ENCODE measurements around the gene ZNF276.
A peak's percentile ranks its signal among the peaks of the same experiment; 100 is the strongest.

The ZNF276 gene

DNA sequence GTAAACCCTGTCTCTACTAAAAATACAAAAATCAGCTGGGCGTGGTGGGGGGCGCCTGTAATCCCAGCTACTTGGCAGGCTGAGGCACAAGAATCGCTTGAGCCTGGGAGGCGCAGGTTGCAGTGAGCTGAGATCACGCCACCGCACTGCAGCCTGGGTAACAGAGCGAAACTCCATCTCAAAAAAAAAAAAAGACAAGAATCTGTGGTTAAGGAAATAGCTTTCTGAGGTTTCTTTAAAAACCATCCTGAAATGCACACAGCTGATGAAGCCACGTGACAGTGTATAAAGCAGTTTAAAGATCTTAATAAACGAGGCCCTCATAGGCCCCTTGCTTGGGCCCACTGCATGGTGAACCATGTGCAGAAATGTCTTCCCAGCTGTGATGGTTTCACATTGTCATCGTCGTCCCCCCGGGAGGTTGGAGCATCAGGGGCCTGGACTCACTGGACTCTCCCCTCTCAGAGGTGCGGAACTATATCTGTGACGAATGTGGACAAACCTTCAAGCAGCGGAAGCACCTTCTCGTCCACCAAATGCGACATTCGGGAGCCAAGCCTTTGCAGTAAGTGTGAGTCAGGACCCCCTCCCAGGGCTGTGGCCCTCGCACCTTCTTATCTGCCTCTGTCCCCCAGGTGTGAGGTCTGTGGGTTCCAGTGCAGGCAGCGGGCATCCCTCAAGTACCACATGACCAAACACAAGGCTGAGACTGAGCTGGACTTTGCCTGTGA, 16.2 kb downstream of the ZNF276 start:
- H3K36me3 ChIP-seq (ENCODE audit: insufficient read depth, low read length) = peaks cover 98% of the 10 kb centered on the region
- H3K79me2 ChIP-seq (ENCODE audit: insufficient read depth, low read length) = peaks cover 34% of the 10 kb centered on the region
- no peak overlapping the region for H3K4me2 ChIP-seq (ENCODE audit: insufficient read depth, low read length)
- H3K27ac ChIP-seq (ENCODE audit: low read length) = no peak overlapping the region
- H3K27me3 ChIP-seq (ENCODE audit: insufficient read depth, low read length, poor library complexity) = no peaks in the 10 kb centered on the region
- ATAC-seq (ENCODE audit: insufficient read depth, low read depth) = peak; percentile 27
- no peak overlapping the region for H2AFZ ChIP-seq (ENCODE audit: low read depth, low read length)
- no peak overlapping the region for H3K4me3 ChIP-seq (ENCODE audit: low read depth in 1 of 2, low read length in 2 of 2)
- no peaks in the 10 kb centered on the region for H3K9me3 ChIP-seq (ENCODE audit: insufficient read depth, low read length, severe bottlenecking)
- H3K4me1 ChIP-seq (ENCODE audit: insufficient read depth, low read length) = no peaks in the 10 kb centered on the region
- DNase-seq = peak; percentile 36
- no peak overlapping the region for H3K9ac ChIP-seq (ENCODE audit: low read depth, low read length)
- TF ChIP-seq, protein P1, sequence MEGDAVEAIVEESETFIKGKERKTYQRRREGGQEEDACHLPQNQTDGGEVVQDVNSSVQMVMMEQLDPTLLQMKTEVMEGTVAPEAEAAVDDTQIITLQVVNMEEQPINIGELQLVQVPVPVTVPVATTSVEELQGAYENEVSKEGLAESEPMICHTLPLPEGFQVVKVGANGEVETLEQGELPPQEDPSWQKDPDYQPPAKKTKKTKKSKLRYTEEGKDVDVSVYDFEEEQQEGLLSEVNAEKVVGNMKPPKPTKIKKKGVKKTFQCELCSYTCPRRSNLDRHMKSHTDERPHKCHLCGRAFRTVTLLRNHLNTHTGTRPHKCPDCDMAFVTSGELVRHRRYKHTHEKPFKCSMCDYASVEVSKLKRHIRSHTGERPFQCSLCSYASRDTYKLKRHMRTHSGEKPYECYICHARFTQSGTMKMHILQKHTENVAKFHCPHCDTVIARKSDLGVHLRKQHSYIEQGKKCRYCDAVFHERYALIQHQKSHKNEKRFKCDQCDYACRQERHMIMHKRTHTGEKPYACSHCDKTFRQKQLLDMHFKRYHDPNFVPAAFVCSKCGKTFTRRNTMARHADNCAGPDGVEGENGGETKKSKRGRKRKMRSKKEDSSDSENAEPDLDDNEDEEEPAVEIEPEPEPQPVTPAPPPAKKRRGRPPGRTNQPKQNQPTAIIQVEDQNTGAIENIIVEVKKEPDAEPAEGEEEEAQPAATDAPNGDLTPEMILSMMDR (IDR thresholded peaks at IDR 0.05; ENCODE audit: borderline replicate concordance, extremely low read depth, low read length, poor library complexity, severe bottlenecking) = no peak
- no peak for TF ChIP-seq EZH2 (IDR thresholded peaks at IDR 0.05; ENCODE audit: borderline replicate concordance, low read depth, low read length, severe bottlenecking)
- H4K20me1 ChIP-seq (ENCODE audit: insufficient read depth, low read length) = peaks cover 63% of the 10 kb centered on the region

DNA sequence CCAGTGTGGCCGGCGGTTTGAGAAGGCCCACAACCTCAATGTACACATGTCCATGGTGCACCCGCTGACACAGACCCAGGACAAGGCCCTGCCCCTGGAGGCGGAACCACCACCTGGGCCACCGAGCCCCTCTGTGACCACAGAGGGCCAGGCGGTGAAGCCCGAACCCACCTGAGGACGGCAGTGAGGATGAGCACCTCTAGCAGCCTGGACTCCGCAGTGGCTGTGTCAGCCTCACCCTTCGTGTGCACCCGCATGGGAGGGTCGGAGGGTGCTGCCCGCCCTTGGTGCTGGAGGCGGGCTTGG, 16.7 kb downstream of the ZNF276 start:
- no peaks in the 10 kb centered on the region for H3K4me1 ChIP-seq (ENCODE audit: insufficient read depth, low read length)
- peaks cover 29% of the 10 kb centered on the region for H3K79me2 ChIP-seq (ENCODE audit: insufficient read depth, low read length)
- H2AFZ ChIP-seq (ENCODE audit: low read depth, low read length) = no peak overlapping the region
- peaks cover 58% of the 10 kb centered on the region for H4K20me1 ChIP-seq (ENCODE audit: insufficient read depth, low read length)
- H3K36me3 ChIP-seq (ENCODE audit: insufficient read depth, low read length) = peaks cover 97% of the 10 kb centered on the region
- DNase-seq (no peak), ATAC-seq (ENCODE audit: insufficient read depth, low read depth) (no peak)
- no peak overlapping the region for H3K4me3 ChIP-seq (ENCODE audit: low read depth in 1 of 2, low read length in 2 of 2)
- no peaks in the 10 kb centered on the region for H3K27me3 ChIP-seq (ENCODE audit: insufficient read depth, low read length, poor library complexity)
- H3K4me2 ChIP-seq (ENCODE audit: insufficient read depth, low read length) = no peak overlapping the region
- TF ChIP-seq, protein P1 (IDR thresholded peaks at IDR 0.05; ENCODE audit: borderline replicate concordance, extremely low read depth, low read length, poor library complexity, severe bottlenecking) = no peak
- TF ChIP-seq EZH2 (IDR thresholded peaks at IDR 0.05; ENCODE audit: borderline replicate concordance, low read depth, low read length, severe bottlenecking) = no peak
- no peak overlapping the region for H3K9ac ChIP-seq (ENCODE audit: low read depth, low read length)
- no peaks in the 10 kb centered on the region for H3K9me3 ChIP-seq (ENCODE audit: insufficient read depth, low read length, severe bottlenecking)
- no peak overlapping the region for H3K27ac ChIP-seq (ENCODE audit: low read length)

DNA sequence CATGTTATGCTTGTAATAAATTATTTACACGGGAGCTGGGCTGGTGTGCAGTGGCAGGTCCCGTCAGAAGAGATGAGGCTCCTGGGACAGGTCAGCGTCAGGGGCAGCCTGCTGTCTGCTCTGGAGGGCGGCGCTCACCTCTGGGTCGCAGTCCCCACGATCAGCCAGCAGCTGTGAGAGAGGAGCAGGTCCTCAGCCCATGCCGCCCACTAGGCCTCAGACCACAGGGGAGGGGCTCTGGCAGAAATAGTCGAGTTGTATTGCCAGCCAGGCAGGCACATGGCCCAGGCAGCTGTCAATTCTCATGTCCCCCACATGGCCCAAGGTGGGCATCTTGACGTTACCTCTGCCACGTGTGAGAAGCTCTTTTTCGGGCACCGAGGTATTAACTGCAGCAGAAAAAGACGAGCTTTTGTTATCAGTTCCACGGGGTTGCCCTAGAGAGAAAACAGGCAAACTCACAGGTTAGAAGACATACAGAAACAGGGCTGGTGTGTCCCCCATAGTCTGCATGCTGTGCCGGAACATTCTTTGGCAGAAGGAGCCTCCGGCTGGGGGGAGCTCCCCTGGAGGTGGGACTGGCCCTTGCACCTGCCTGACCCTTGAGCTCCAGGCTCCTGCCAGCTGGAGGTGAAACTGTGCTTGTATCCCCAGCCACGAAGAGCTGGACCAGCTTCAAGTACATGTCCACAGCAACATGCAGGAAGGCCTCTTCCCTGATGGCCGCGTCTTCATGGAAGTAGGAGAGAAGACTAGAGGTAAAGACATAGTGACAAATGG, 17.4 kb downstream of the ZNF276 start:
- no peak for DNase-seq
- Histone ChIP-seq H3K79me2 (ENCODE audit: insufficient read depth, low read length) (peaks cover 28% of the 10 kb centered on the region), H3K36me3 (ENCODE audit: insufficient read depth, low read length) (peaks cover 94% of the 10 kb centered on the region), H3K27ac (ENCODE audit: low read length) (no peak overlapping the region), H3K4me1 (ENCODE audit: insufficient read depth, low read length) (no peaks in the 10 kb centered on the region), H3K4me2 (ENCODE audit: insufficient read depth, low read length) (no peak overlapping the region), H2AFZ (ENCODE audit: low read depth, low read length) (no peak overlapping the region), H3K27me3 (ENCODE audit: insufficient read depth, low read length, poor library complexity) (no peaks in the 10 kb centered on the region), H3K9ac (ENCODE audit: low read depth, low read length) (no peak overlapping the region), H4K20me1 (ENCODE audit: insufficient read depth, low read length) (peaks cover 51% of the 10 kb centered on the region), H3K4me3 (ENCODE audit: low read depth in 1 of 2, low read length in 2 of 2) (no peak overlapping the region), H3K9me3 (ENCODE audit: insufficient read depth, low read length, severe bottlenecking) (no peaks in the 10 kb centered on the region)
- no peak for ATAC-seq (ENCODE audit: insufficient read depth, low read depth)
- TF ChIP-seq, protein P1 (IDR thresholded peaks at IDR 0.05; ENCODE audit: borderline replicate concordance, extremely low read depth, low read length, poor library complexity, severe bottlenecking) = no peak
- no peak for TF ChIP-seq EZH2 (IDR thresholded peaks at IDR 0.05; ENCODE audit: borderline replicate concordance, low read depth, low read length, severe bottlenecking)
